DMS 273 treated with DMSO at 0.1 percent for 48 hours (cell line): Measurements from ENCODE around the gene EVA1B.

Experiments
- DNase-seq: peaks from one replicate; lab custom pipeline; 2025; lab: John Stamatoyannopoulos, UW

EVA1B gene

DNA sequence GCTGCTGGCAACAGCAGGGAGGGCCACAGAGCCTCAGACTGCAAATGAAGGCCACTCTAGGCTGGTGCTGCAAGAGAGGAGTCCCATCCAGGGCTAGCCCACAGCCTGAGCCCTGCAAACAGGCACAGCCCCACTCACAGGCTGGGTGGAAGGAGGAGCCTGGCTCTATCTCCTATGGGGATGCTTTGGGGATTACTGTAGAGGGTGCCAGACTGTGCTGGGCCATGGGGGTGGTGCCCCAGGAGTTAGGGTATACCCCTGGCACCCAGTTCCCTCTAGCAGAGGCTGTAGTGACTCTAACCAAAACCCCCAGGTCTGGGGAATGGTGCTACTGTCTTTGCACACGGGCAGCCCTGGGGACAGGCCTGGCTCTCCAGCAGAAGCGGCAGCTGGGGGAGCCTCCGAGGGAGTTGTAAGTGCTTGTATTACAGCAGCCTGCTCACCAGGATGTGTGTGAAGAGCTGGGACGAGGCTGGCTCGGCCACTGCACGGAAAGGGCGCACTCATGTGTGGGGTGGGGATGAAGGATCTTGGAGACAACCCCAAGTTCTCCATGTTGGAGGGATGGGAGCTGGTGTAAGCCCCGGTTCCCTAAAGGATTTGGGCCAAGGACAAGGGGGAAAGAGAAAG lies 23.4 kb upstream of the EVA1B start:
- DNase-seq = no peak

DNA sequence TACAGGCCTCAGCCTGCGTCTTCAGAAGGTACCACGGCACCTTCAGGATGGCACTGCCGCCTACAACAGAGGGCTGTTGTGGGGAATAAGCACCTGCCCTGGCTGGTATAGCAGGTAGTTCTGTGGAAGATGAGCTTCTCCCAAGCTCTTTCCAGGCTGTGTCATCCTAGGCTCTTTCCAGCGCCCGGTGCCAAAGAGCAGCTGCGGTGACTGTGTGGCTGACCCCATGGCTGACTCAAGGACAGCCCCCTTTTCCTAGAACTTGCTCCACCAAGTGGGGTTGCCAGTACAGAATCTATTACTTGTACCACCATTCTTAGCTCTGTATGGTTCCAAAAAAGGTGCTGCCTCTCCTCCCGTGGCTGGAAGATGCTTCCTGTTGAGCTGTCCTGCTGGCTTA lies 21.9 kb upstream of the EVA1B start:
- DNase-seq = no peak

DNA sequence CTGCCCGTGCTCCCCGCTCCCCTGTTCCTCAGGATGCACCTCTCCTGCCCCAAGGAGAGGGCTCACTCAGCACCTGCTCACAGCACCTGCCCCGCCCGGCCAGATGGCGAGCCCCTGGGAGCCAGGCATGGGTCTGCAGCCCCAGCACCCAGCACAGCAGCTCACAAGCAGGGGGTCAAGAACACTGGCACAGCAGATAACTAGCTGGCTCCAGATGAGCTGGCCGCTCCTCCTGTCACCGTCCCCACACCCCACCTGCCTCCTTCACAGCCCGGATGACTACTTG lies 20.9 kb upstream of the EVA1B start:
- DNase-seq = no peak

DNA sequence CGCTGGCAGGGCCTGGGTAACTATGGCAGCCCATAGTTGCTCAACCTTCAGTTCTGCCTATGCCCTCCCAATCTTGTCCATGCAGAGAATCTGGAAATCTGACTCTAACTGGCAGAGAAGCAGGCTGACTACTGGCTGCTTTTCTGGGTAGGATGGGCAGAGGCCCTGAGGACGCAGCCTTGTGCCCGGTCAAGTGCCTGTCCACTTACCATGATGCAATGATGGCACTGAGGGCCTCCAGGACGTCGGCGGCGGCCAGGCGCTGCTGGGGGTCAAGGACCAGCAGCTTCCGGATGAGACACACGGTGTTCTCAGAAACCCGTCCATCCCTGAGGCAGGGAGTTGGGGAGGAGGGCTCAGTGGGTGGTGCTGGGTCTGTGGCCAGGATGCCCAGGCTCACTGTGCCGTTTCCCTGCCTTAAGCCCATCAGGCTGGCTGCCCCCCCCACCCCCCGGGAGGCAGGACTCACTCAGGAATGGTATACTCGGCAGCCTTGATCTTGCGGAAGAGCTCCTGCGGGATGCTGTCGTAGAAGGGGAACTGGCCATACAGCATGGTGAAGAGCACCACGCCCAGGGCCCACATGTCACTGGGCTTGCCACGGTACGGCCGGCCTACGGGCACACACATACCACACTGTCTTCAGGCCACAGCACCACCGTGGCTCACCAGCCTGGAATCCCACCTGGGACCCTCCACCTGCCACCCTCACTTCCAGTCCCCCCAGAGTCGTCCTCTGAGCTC lies 20.4 kb upstream of the EVA1B start:
- no peak for DNase-seq

DNA sequence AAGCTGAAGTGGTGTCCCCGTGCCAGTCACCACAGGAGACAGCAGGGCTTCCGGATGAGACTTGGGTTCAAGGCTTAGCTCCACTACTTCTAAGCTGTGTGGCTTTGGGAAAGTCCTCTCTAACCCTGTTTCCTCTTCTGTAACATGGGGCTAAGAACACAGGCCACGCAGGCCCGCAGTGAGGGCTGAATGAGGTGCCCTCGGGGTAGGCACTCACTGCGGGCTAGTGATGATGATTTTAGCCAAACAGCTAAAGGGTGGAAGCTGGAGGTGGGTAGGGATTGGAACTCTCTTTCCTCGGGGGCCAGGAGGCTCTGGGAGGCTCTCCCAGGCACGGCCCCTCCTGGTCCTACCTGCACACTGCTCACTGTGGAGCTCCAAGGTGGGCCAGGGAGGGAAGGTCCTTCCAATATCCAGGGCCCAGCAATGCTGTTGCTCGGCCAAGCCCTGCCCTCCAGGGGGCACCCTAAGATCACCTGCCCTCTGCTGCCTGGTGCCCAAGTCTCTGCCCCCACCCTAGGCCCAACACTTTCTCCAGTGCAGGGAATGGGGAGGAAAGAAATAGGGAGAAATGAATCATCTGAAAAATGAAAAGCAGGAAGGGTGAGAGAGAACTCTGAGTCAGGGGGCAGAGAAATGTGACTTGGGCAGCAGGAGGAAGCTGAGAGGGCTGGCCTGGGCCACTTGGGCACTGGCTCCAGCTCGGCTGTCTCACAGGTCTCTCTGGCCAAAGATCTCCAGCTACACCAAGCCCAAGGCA lies 19.2 kb upstream of the EVA1B start:
- no peak for DNase-seq

DNA sequence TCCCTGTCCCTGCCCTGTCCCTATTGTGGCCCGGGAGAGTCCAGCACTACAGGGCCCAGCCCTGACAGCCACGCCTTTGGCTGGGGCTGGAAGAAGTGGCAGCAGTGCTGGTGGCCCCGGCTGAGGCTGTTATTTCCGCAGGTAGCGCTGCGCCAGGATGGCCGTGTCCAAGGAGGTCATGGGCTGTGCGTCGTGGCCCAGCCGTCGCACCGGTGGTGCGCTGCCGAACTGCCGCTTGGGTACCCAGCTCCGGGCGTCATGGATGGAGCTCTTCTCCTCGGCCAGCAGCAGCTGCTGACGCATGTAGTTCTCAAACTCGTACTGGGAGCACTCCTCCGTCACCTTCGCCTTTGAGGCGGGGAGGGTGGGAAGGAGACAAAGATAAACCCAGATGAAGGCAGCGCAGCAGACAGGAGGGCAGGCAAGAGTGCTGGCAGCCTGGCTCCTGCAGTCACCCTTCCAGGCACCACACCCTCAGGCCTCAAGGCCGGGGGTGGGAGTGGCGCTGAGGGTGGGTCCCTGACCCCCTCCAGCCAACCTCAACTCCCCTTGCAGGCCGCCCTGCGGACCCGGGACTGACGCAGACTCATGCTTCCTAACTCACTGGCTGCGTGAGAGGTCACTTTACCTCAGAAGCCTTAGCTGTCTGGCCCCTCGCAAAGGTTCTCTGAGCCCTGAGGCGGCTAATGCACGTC lies 18.3 kb upstream of the EVA1B start:
- DNase-seq = no peak

DNA sequence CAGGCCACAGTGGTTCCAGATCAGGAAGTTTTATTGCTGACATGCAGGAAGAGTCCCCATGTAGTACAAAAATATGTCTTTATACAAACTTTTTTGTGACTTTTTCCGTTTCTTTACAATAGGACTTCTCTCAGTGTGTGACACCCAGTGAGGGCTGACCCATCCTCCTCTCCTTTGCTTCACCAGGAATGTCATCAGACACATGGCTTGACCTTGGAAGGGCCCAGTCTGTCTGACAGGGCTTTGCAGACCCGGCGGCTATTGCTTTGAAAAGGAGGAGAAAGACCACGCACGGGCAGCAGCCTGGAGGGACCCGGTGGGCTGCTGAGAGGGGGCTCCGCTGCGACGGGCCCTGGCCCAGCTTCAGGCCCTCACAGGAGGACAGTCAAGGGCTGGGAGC lies 16.2 kb upstream of the EVA1B start:
- DNase-seq = no peak

DNA sequence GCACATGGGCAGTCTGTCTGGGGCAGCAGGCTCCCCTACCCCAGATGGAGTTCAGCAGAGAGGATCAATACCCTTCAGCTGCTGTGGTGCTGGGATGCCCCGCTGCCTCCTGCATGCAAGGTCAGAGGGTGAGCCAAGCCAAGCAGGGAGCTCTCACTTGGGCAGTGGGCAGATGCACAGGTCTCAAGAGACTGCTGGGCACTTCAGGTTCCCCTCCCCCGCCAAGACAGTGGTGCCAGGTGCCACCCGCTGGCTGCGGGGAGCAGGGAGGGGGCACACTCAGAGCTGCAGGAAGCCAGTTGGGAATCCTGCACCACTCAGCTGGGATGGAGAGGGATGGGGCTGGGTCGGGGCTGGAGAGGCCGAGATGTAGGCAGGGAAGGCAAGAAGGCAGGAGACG lies 15.8 kb upstream of the EVA1B start:
- DNase-seq = no peak

DNA sequence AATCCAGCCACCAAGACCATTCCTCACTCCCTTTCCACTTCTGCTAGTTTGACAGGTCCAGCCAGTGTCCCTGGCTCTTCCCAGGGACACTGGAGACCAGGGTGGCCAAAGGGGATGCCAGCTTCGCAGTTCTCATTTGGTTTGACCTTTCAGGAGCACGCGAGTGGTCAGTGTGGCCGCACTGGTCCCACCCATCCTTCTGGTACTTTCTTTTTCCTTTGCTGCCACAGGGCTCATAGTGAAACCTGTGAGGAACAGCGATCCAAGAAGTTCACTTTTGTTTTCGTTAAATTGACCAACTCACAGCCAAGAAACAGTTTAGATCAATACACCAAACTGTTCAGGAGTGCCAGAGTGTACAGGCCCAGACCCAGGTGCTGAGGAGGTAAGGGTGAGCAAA lies 14.4 kb upstream of the EVA1B start:
- no peak for DNase-seq

DNA sequence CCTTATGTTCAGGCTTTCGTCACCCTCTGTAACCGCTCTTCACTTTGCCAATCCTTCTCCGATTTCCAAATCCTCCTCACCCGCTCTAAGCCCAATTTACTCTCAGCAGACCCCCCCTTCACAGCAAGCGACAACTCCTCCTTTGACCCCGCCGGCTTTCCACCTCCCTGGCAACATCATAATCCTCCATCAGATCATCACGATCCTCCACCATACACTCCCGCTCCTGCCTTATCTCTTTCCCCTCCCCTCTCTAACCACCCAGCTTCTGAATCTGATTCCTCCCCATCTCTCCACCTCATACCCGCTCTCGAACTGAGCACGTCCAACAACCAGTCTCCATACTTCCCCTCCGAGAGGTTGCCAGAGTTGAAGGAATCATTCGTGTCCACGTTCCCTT lies 7.5 kb upstream of the EVA1B start:
- no peak for DNase-seq

DNA sequence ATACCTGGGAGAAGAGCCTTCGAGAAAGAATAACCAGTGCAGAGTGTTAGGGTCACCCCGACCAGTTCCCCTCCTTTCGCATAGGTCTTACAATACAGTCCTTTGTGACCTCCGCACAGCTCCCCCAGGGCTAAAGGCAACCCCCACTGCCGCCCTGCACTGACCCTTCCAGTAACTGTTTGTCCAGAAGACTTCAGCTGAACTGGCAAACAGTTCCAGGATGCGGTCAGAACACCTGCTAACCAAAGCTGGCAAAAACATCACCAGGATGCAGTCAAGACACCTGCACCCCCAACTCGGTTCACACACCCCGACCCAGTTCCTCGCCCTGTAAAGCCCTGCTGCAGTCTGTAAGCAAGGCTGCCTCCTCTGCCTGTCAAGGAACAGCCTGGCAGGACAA lies 6.4 kb upstream of the EVA1B start:
- no peak for DNase-seq

DNA sequence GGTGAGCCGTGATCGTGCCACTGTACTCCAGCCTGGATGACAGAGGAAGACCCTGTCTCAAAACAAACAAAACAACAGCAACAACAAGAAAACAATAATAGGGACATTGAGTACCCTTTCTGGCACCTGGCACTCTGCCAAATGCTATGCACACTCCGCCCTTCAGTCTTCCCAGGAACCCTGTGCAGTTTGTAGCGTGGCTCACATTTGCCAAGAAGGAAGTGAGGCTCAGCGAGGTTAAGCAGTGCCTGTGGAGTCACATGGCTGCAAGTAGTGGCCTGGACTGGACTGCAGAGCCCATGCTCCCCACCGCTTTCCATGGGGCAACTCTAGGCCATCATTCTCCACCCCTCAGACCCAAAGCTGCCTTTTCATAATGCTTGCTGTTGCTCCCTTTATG lies 5.3 kb upstream of the EVA1B start:
- DNase-seq = no peak

DNA sequence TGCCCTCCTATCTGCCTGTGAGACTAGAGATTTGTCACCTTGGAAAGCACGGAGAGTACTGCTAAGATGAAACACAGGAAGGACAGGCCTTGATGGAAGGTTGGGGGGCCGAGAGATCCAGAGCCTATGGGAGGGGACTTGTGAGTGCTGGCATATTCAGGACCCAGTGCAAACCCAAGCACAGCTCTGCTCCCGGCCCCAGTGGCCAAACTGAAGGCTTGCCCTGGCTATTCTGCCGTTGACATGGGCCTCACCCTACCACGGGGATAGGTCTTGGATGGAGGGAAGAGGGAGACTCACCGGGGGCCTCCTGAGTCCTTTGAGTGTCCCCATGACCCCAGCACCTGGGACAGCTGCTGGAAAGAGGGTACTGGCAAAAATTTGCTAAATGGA lies 4.6 kb upstream of the EVA1B start:
- no peak for DNase-seq

DNA sequence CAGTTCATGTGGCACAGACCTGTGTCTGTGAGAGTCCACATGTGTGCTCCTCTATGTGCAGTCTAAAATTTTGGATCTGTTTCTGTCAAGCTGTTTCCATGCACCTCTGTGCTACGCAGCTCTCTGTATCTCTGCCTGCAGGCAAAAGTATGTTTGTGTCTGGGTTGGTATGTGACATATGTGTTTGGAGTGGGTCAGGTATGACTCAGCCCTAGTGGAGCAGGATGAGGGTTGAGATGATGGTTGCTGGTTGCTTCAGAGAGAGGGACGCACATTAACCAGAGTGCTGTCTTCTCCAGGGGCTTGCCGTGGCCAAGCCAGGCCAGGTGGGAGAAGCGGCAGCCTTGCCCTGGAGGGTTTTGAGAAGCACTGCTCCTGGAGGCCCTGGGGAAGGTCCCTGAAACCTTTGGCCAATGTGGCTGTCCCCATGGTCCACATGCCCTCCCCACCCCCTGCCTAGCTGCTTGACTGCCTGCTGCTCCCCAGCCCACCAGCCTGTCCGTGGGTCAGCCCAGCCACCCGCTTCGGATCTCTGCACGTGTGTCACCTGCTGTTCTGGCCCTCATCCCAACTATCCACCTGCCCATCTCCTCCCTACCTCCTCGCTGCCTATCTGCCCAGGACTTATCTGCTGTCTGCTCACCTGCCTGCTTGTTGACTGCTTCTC lies 4.1 kb upstream of the EVA1B start:
- DNase-seq = no peak

DNA sequence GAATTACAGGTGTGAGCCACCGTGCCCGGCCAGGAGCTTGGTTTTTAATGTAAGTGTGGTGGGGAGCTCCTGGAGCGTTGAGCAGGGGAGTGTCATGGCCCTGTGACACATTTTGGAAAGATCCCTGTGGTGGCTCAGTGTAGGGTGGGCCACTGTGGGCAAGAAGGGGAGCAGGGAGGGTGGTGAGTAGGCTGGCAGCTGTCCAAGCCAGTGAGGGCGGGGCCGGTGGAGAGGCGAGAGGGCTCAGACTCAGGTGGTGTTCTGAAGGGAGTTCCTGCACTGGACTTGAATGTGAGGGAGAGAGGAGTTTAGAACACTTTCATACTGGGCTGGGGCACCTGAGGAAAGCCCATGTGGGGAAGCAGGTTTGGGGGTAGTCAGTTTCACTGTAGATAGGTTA lies 3.1 kb upstream of the EVA1B start:
- no peak for DNase-seq

DNA sequence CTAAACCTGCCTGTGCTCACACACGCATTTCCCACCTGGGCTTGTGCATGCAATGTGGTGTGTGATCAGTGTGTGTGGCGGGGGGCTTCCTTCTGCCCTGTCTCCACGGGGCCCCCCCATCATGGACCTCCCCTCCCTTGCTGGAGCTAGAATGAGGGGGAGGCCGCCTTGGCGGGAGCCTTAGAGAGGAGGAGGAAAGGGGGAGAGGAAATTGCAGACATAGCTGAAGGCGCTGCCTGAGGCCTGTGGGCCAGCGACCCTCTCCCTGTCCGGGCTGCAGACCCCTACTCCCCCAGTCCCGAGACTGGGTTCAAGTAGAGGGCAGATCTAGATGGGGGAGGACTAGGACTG lies 883 bp upstream of the EVA1B start:
- DNase-seq = no peak

DNA sequence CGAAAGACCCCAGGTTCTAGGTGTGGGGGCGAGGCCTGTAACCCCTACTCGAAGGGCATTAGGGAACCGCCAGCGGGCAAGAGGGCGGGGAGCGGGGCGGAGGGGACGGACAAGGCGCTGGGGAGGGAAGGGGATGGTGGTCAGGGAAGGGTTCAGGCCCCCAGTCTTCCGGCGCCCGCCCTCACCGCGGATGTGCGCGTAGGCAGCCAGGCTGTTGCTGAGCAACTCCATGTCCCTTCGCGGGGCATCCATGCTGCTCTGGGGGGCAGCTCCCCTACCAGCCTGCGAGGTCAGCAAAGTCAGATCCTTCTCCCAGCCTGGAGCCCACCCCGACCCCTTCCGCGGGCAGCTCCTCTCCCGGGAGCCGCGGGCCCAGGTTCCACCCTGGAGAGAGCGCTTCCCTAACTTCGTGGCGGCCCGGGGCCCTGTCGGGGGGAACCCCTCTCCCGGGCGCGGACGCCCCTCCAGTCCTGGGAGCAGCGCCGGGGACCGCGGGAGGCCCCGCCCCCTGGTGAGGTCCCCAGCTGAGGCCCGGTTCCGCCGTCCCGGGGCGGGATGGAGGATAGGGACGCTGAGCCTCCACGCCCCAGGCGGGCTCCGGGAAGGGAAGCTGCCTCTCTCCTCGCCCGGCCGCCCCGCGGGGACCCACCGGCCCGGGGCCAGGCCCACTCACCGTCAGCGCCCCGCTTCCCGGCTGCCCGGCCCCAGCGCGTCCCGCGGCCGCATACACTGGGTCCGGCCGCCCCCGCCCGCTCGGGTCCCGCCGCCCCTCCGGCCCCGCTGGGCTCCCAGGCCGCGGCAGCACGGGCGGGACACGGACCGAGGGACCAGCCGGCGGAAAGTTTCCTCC lies 434 bp downstream of the EVA1B start:
- no peak for DNase-seq

DNA sequence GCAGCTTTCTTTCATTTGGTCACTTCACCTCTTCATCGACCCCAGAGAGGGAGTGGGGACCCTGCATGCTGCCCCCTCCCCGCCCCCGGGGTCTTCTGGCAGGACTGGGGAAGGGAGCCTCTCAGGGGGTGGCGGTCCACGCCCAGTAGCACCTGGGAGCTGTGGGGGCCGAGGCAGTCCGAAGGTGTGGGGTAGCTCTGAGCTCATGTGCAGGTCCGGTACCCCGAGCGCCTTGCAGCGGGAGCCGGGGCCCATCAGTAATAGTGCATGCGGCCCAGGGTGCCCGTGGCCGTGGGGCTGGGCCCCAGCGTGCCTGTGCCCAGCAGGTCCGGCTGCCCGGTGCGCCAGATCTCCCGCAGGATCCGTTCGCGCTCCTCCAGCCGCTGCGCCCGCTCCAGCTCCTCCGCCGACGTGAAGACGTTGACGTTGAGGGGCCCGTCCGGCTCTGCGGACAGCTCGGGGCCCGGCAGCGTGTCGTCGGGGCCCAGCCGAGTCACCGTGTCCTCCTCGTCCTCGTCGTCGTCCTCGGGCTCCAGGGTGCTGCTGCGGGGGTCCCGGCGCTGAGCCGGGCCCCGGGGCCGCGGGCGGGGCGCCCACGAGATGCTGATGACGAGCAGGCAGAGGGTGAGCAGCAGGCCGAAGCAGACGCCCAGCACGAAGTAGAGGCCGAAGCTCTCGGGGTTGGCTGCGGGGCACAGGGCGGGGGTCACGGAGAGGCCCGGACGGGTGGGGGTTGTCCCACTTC lies 1.2 kb downstream of the EVA1B start:
- no peak for DNase-seq

DNA sequence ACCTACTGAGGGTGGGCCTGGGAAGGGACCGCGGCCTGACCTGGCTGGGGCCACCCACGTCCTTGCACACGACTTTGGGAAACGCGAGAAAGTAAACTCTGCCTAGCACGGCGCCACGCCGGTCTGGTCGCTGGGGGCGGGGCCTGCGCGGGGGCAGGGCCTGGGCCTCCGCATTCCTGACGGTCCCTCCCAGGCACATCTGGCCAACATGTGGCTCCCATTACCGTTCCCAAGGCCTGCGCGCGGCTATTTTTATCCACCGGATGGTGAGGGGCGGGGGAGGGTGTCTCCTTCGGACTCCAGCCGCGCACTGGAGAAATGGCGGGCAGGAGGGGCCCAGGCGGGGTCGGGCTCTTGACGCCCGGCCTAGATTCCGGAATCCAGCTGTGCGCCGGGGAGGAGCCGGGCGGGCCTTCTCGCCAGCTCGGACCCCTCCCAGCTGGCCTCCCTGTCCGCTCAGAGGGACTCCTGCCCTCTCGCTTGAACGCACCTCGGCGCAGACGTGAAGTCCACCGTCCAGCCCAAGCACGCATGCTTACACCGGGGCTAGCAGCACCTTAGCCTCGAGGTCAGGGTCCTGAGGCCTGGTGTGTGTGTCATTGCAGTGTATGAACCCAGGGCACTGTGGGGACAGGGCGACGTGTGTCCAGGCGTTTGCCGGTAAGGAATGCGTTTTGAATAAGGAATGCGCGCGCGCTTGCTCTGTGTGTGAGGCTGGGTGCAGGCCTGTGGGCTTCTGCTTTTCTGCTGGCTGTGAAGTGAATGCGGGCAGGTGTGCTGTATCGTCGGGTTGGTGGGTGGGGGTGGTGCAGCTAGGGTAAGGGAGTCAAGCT lies 2.1 kb downstream of the EVA1B start:
- no peak for DNase-seq

DNA sequence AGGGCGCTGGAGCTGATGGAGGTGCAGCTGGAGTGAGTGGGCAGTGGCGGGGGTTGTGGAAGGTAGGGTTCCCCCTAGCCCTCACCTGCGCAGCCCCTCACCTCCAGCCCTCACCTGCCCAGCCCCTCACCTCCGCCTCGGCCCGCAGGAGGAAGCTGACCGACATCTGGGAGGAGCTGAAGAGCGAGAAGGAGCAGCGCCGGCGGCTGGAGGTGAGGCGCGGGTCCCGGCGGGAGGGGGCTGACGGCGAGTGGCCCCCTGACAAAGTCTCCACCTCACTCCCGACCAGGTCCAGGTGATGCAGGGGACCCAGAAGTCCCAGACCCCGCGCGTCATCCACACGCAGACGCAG lies 2.7 kb downstream of the EVA1B start:
- no peak for DNase-seq
